Measurements from ENCODE around the gene ZNF827. TPM values are rescaled to one million over a fixed set of nuclear protein-coding genes. Genes with fewer than 3 reads are reported as not detected.

ZNF827 gene
- total and polyA plus RNA-seq, 9 of the 15 experiments (the other 6 are each of a cell fraction or from before 2014, with no cell fraction given), result 0.07 to 0.40 TPM; not detected in 7

GRCh38 chr4:145786830-145787229 lies 151.8 kb downstream of the ZNF827 start:
- H3K4me3 ChIP-seq, result no peak overlapping the region
- no peak overlapping the region for H3K27ac ChIP-seq (ENCODE audit: extremely low read depth, low read depth, low read length)
- DNase-seq (ENCODE audit: extremely low read depth in 1 of 4, low spot score in 3 of 4) (no peak), FAIRE-seq (no peak), ATAC-seq (no peak)
- WGBS (ENCODE audit: insufficient coverage, low coverage, missing lambda C conversion rate), result 2% methylated on average over 5 of the region's 5 CpGs
- no peaks in the 10 kb centered on the region for H3K4me1 ChIP-seq (replicated peaks in 1 of 2; ENCODE audit: control insufficient read depth in 2 of 2, insufficient read depth in 2 of 2, low read length in 2 of 2)
- H3K9ac ChIP-seq (ENCODE audit: insufficient read depth in 1 of 2, low read depth in 2 of 2, low read length in 2 of 2), result no peak overlapping the region
- H3K79me2 ChIP-seq (ENCODE audit: control insufficient read depth, insufficient read depth, low read length), result no peaks in the 10 kb centered on the region
- BruUV-seq (replicated peaks), result no TSS peak
- no peaks in the 10 kb centered on the region; a peak in 1 of 5 replicates for H3K27me3 ChIP-seq (ENCODE audit: control insufficient read depth in 2 of 2, insufficient read depth in 2 of 2, low read length in 2 of 2)
- intact Hi-C loops (cut with micrococcal nuclease) (no loop called here), in situ Hi-C loops (cut with MboI) (no loop called here)
- H3K9me1 ChIP-seq (ENCODE audit: control insufficient read depth, insufficient read depth, low read length), result no peaks in the 10 kb centered on the region
- H3K9me3 ChIP-seq (replicated peaks; ENCODE audit: control insufficient read depth, insufficient read depth, low read depth, low read length), result no peaks in the 10 kb centered on the region
- POLR2A ChIA-PET, result no interaction called here
- H3K36me3 ChIP-seq (ENCODE audit: control insufficient read depth, insufficient read depth, low read length), result no peaks in the 10 kb centered on the region
- no peaks in the 10 kb centered on the region for H4K20me1 ChIP-seq (replicated peaks; ENCODE audit: control insufficient read depth, insufficient read depth, low read length)
- no peak overlapping the region for H2AFZ ChIP-seq (ENCODE audit: low read depth, low read length)
- TF ChIP-seq FUS (optimal IDR thresholded peaks at IDR 0.05; ENCODE audit: low read depth, low read length), result no peak
- no peak for TF ChIP-seq ZKSCAN3 (CRISPR knock-in tag; IDR thresholded peaks at IDR 0.05)
- no peak for TF ChIP-seq MAFF (IDR thresholded peaks at IDR 0.05; ENCODE audit: low read length)
- no peak for TF ChIP-seq HNRNPH1 (optimal IDR thresholded peaks at IDR 0.05; ENCODE audit: low read depth, low read length)
- TF ChIP-seq HMBOX1 (IDR thresholded peaks at IDR 0.05), result no peak
- no peak overlapping the region for H3K4me2 ChIP-seq (ENCODE audit: insufficient read depth, low read length)
- CTCF ChIA-PET (ENCODE audit: low intra/inter-chr PET ratio), result no interaction called here

- no peaks in the 10 kb centered on the region for H3K79me2 ChIP-seq (ENCODE audit: control insufficient read depth, insufficient read depth, low read length)
- no peaks in the 10 kb centered on the region for H3K9me1 ChIP-seq (ENCODE audit: control insufficient read depth, insufficient read depth, low read length)
- FAIRE-seq, result no peak
- no peaks in the 10 kb centered on the region for H3K4me1 ChIP-seq (replicated peaks in 1 of 2; ENCODE audit: control insufficient read depth in 2 of 2, insufficient read depth in 2 of 2, low read length in 2 of 2)
- ChIA-PET CTCF (ENCODE audit: low intra/inter-chr PET ratio) (no interaction called here), POLR2A (no interaction called here)
- H3K9me3 ChIP-seq (replicated peaks; ENCODE audit: control insufficient read depth, insufficient read depth, low read depth, low read length), result no peaks in the 10 kb centered on the region
- H2AFZ ChIP-seq (ENCODE audit: low read depth, low read length), result no peak overlapping the region
- intact Hi-C loops (cut with micrococcal nuclease), result no loop called here
- H3K27me3 ChIP-seq (ENCODE audit: control insufficient read depth in 2 of 2, insufficient read depth in 2 of 2, low read length in 2 of 2), result no peaks in the 10 kb centered on the region; a peak in 1 of 5 replicates
- no peak overlapping the region for H3K27ac ChIP-seq (ENCODE audit: extremely low read depth, low read depth, low read length)
- no peak for ATAC-seq
- in situ Hi-C loops (cut with MboI), result no loop called here
- no peaks in the 10 kb centered on the region for H4K20me1 ChIP-seq (replicated peaks; ENCODE audit: control insufficient read depth, insufficient read depth, low read length)
- WGBS (ENCODE audit: insufficient coverage, low coverage, missing lambda C conversion rate), result 0% methylated on average over 2 of the region's 2 CpGs
- no peak overlapping the region for H3K4me3 ChIP-seq
- no peak for DNase-seq (ENCODE audit: extremely low read depth in 1 of 4, low spot score in 3 of 4)
- BruUV-seq (replicated peaks), result no TSS peak
- no peak overlapping the region for H3K9ac ChIP-seq (ENCODE audit: insufficient read depth in 1 of 2, low read depth in 2 of 2, low read length in 2 of 2)
- no peaks in the 10 kb centered on the region for H3K36me3 ChIP-seq (ENCODE audit: control insufficient read depth, insufficient read depth, low read length)
- H3K4me2 ChIP-seq (ENCODE audit: insufficient read depth, low read length), result no peak overlapping the region
Measured at GRCh38 chr4:145786261-145786660, 152.4 kb downstream of the ZNF827 start.

All from K562 (cell line).